PC-3 (cell line): ENCODE results near the gene ZNF789. TPM values are rescaled to one million over a fixed set of nuclear protein-coding genes. Genes with fewer than 3 reads are reported as not detected.

Source experiments
- ATAC-seq: fragments of 200-7000 bp; cut with Tn5 transposase; 2 replicates; pipeline ENCODE4 v1.9.1; 2020; ENCODE audit warnings: mild to moderate bottlenecking, moderate library complexity
- BruUV-seq: library from RNA; stranded (reverse); fragments of 400-500 nt; replicated peaks from 2 replicates; lab custom pipeline; 2021; lab: Mats Ljungman, UMichigan
- CTCF ChIA-PET: fragments of 300-600 bp; sonication (Branson Sonifier 250); formaldehyde crosslinking; loops from one replicate; lab custom pipeline; 2022; ENCODE audit warnings: antibody characterized with exemption; lab: Charles Lee
- POLR2A ChIA-PET: fragments of 300-600 bp; sonication (Branson Sonifier 250); formaldehyde crosslinking; loops from one replicate; lab custom pipeline; 2022; ENCODE audit warnings: antibody characterized with exemption; ENCODE audit not compliant: unreplicated experiment; lab: Charles Lee
- DNase-seq: peaks from one replicate; pipeline ENCODE4 v3.0.0-alpha.2; 2015
- H2AFZ ChIP-seq: fragments of 300-600 bp; sonication (generic); 2 replicates; pipeline ENCODE4 v1.6.0; 2016; ENCODE audit warnings: antibody characterized with exemption, low read length
- H3F3A ChIP-seq: fragments of 300-600 bp; sonication (generic); one replicate; pipeline ENCODE4 v1.6.0; 2017; ENCODE audit warnings: antibody characterized with exemption, low read length, control low read depth, mild to moderate bottlenecking; ENCODE audit not compliant: unreplicated experiment
- H3K27ac ChIP-seq: fragments of 300-600 bp; sonication (generic); 2 replicates; pipeline ENCODE4 v1.5.1; 2016; ENCODE audit warnings: mild to moderate bottlenecking, low read length
- H3K27me3 ChIP-seq: fragments of 300-600 bp; sonication (generic); 2 replicates; pipeline ENCODE4 v1.6.1; 2016; ENCODE audit warnings: low read length, mixed read lengths
- H3K36me3 ChIP-seq: fragments of 300-600 bp; sonication (generic); 2 replicates; pipeline ENCODE4 v1.6.1; 2016; ENCODE audit warnings: low read depth, mixed run types, low read length, mixed read lengths
- H3K4me1 ChIP-seq: fragments of 300-600 bp; sonication (generic); 2 replicates; pipeline ENCODE4 v1.5.1; 2016; ENCODE audit warnings: low read length; ENCODE audit not compliant: insufficient read depth
- H3K4me2 ChIP-seq: fragments of 300-600 bp; sonication (generic); 2 replicates; pipeline ENCODE4 v1.6.0; 2016; ENCODE audit warnings: low read length
- H3K4me3 ChIP-seq: fragments of 300-600 bp; sonication (generic); 2 replicates; pipeline ENCODE4 v1.5.1; 2016; ENCODE audit warnings: mild to moderate bottlenecking, low read length, mixed read lengths
- H3K79me2 ChIP-seq: fragments of 300-600 bp; sonication (generic); 2 replicates; pipeline ENCODE4 v1.6.1; 2017; ENCODE audit warnings: low read length, mixed read lengths
- H3K9ac ChIP-seq: fragments of 300-600 bp; sonication (generic); 2 replicates; pipeline ENCODE4 v1.6.0; 2016; ENCODE audit warnings: mild to moderate bottlenecking, low read length
- H3K9me2 ChIP-seq: fragments of 300-600 bp; sonication (generic); replicated peaks from 2 replicates; pipeline ENCODE4 v1.6.1; 2016; ENCODE audit warnings: mixed run types, low read length, mixed read lengths
- H3K9me3 ChIP-seq: fragments of 300-600 bp; sonication (generic); 2 replicates; pipeline ENCODE4 v1.6.1; 2016; ENCODE audit warnings: low read length, mixed read lengths
- H4K20me1 ChIP-seq: fragments of 300-600 bp; sonication (generic); 2 replicates; pipeline ENCODE4 v1.6.1; 2016; ENCODE audit warnings: low read length, mixed read lengths
- CTCF ChIP-seq: fragments of 300-600 bp; sonication (generic); conservative IDR thresholded peaks from 2 replicates; pipeline ENCODE4 v1.5.1; 2017; ENCODE audit warnings: antibody characterized with exemption, low read depth, mild to moderate bottlenecking, low read length
- EZH2 ChIP-seq: fragments of 300-600 bp; sonication (generic); IDR thresholded peaks from one replicate; pipeline ENCODE4 v1.6.1; 2017; ENCODE audit warnings: antibody characterized with exemption, mild to moderate bottlenecking, low read length; ENCODE audit not compliant: unreplicated experiment
- EZH2phosphoT487 ChIP-seq: fragments of 300-600 bp; sonication (generic); IDR thresholded peaks from 2 replicates; pipeline ENCODE4 v1.6.1; 2018; ENCODE audit warnings: mild to moderate bottlenecking, antibody characterized with exemption, low read length, borderline replicate concordance
- intact Hi-C: fragments of 100-400 bp; cut with micrococcal nuclease; formaldehyde crosslinking; loops from 2 replicates; pipeline ENCODE4 v1.9.0; 2023
- total RNA-seq: library from RNA; depleted of rRNA; stranded (reverse); fragments of >200 nt; gene quantifications from 2 replicates; pipeline ENCODE4 v1.2.3, GENCODE V29; 2014

The ZNF789 gene
- total RNA-seq, 1 experiment from 2014 or later: 8.3 TPM

- Histone ChIP-seq H3K79me2 (peaks cover 60% of the 10 kb centered on the region), H3F3A (no peaks in the 10 kb centered on the region), H3K4me1 (0 out of 2 replicates have a peak, but pooled peaks cover 4% of the 10 kb centered on the region), H3K9me2 (no peaks in the 10 kb centered on the region), H3K4me2 (peak overlapping the region; percentile 87), H3K27me3 (no peaks in the 10 kb centered on the region), H4K20me1 (peaks cover 14% of the 10 kb centered on the region; the same call in 1 of the 2 replicates), H2AFZ (peak overlapping the region; percentile 93; the same call in 1 of the 2 replicates), H3K4me3 (peak overlapping the region; percentile 85), H3K27ac (peak overlapping the region; percentile 44), H3K36me3 (peaks cover 11% of the 10 kb centered on the region), H3K9ac (peak overlapping the region; percentile 95), H3K9me3 (no peaks in the 10 kb centered on the region)
- CTCF ChIA-PET: interaction anchor here (0.6 kb wide), 1 partner anchor 590 kb away, joined by 13 read pairs; no protein-coding TSS in a partner anchor
- POLR2A ChIA-PET: interaction anchor here (0.7 kb wide), 1 partner anchor 1083 kb away, joined by 3 read pairs; no protein-coding TSS in a partner anchor
- DNase-seq: no peak
- peak; percentile 9 for ATAC-seq
- intact Hi-C loops: no loop called here
- no peak for TF ChIP-seq EZH2phosphoT487
- no peak for TF ChIP-seq EZH2
- no peak for TF ChIP-seq CTCF
- TSS peak; percentile 66 for BruUV-seq
Observed at GRCh38 chr7:99465421-99465768, 7.3 kb upstream of the ZNF789 start.

- POLR2A ChIA-PET: no interaction called here
- H3K4me3 ChIP-seq: no peak overlapping the region
- H3K4me1 ChIP-seq: 0 out of 2 replicates have a peak, but pooled peaks cover 4% of the 10 kb centered on the region
- no peak for TF ChIP-seq EZH2phosphoT487
- TF ChIP-seq EZH2: no peak
- TF ChIP-seq CTCF: no peak
- no peaks in the 10 kb centered on the region for H3F3A ChIP-seq
- H3K36me3 ChIP-seq: peaks cover 4% of the 10 kb centered on the region; the same call in 1 of the 2 replicates
- DNase-seq (no peak), ATAC-seq (no peak)
- H3K27ac ChIP-seq: no peak overlapping the region
- H3K9ac ChIP-seq: no peak overlapping the region
- H3K27me3 ChIP-seq: no peaks in the 10 kb centered on the region
- no TSS peak for BruUV-seq
- no peaks in the 10 kb centered on the region for H3K9me3 ChIP-seq
- peaks cover 39% of the 10 kb centered on the region for H3K79me2 ChIP-seq
- no peak overlapping the region for H3K4me2 ChIP-seq
- no peaks in the 10 kb centered on the region for H4K20me1 ChIP-seq
- no peaks in the 10 kb centered on the region for H3K9me2 ChIP-seq
- H2AFZ ChIP-seq: no peak overlapping the region
- CTCF ChIA-PET: no interaction called here
- intact Hi-C loops: no loop called here
Observed at GRCh38 chr7:99468336-99468918, 4.3 kb upstream of the ZNF789 start.

GRCh38 chr7:99469381-99470065 is 3.2 kb upstream of the ZNF789 start:
- no peak overlapping the region for H3K4me2 ChIP-seq

More at GRCh38 chr7:99469381-99470065, 3.2 kb upstream of the ZNF789 start:
- Histone ChIP-seq H3K36me3 (no peaks in the 10 kb centered on the region), H2AFZ (no peak overlapping the region), H3K9me3 (no peaks in the 10 kb centered on the region), H3F3A (no peaks in the 10 kb centered on the region), H3K9ac (no peak overlapping the region), H4K20me1 (no peaks in the 10 kb centered on the region), H3K79me2 (peaks cover 39% of the 10 kb centered on the region), H3K27me3 (no peaks in the 10 kb centered on the region), H3K4me3 (no peak overlapping the region), H3K9me2 (no peaks in the 10 kb centered on the region), H3K4me1 (peaks cover 8% of the 10 kb centered on the region; the same call in 1 of the 2 replicates), H3K27ac (no peak overlapping the region)
- no TSS peak for BruUV-seq
- no peak for DNase-seq
- ChIA-PET CTCF (no interaction called here), POLR2A (no interaction called here)
- no peak for ATAC-seq
- TF ChIP-seq CTCF (no peak), EZH2 (no peak), EZH2phosphoT487 (no peak)
- intact Hi-C loops: no loop called here
